Prostate gland (tissue), 2 donors: Measurements from ENCODE around the gene XCL2.

Experiments
- CTCF ChIP-seq, 4 experiments: fragments of 200-600 bp in 2 of 4; fragments of 450-650 bp in 2 of 4; sonication (generic) in 2 of 4; IDR thresholded peaks; 1 replicate in 3 of 4; 2 replicates in 1 of 4; pipeline ENCODE4 v1.5.1; 2016 to 2019; ENCODE audit warnings: antibody characterized with exemption in 4 of 4, mild to moderate bottlenecking in 2 of 4, moderate library complexity in 2 of 4
- POLR2A ChIP-seq: fragments of 450-650 bp; IDR thresholded peaks from one replicate; pipeline ENCODE4 v1.6.1; 2016; ENCODE audit warnings: antibody characterized with exemption, mild to moderate bottlenecking
- POLR2AphosphoS5 ChIP-seq: sonication (generic); formaldehyde crosslinking; IDR thresholded peaks from one replicate; pipeline ENCODE4 v1.6.1; 2017; ENCODE audit warnings: antibody characterized with exemption

- TF ChIP-seq POLR2A (no peak), CTCF (IDR thresholded peaks at IDR 0.05) (no peak), POLR2AphosphoS5 (no peak)
Observed at GRCh38 chr1:168535536-168535935, 8.3 kb downstream of the XCL2 start.
